Eye (tissue), 1 donor: ENCODE measurements around the gene AGTR2.
"Not testable (repeated sequence)": the region's sequence is repeated elsewhere in the genome, so short reads cannot be mapped to it uniquely, and the experiment has no call there.

Experiments
- DNase-seq: peaks from one replicate; pipeline ENCODE4 v3.0.0-alpha.2; 2015

The AGTR2 gene, protein sequence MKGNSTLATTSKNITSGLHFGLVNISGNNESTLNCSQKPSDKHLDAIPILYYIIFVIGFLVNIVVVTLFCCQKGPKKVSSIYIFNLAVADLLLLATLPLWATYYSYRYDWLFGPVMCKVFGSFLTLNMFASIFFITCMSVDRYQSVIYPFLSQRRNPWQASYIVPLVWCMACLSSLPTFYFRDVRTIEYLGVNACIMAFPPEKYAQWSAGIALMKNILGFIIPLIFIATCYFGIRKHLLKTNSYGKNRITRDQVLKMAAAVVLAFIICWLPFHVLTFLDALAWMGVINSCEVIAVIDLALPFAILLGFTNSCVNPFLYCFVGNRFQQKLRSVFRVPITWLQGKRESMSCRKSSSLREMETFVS

GRCh38 chrX:116170511-116170910, at the start of gene AGTR2:
Gene AGTR2, plus strand, starts transcription at chrX:116170744. Its CDS starts 1,537 bp downstream, at chrX:116172281.
- no peak for DNase-seq

DNA sequence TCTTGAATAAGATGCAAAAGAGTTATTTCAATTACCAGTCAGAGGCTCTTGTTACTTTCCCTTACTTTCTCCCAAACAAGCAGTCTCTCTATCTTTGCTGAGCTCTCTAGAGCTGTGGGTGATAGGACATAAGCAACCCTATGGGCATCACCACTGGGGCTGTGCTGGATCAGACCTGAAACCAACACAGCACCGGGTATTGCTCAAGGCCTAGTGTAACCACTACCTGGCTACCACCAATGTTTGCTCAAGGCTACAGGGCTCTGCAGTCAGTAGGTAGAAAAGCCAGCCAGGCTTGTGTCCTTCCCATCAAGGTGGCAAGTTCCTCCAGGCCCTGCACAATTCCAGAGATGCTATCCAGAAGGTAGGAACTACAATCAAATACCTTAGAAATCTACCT, 35.3 kb upstream of the AGTR2 start:
- DNase-seq, result no peak

- DNase-seq, result not testable (repeated sequence)
Measured at GRCh38 chrX:116141270-116141669, 29.3 kb upstream of the AGTR2 start.

GRCh38 chrX:116142976-116143375, 27.6 kb upstream of the AGTR2 start:
- no peak for DNase-seq

- DNase-seq, result peak; percentile 4
Measured at GRCh38 chrX:116172976-116173375, 2.4 kb downstream of the AGTR2 start.

DNA sequence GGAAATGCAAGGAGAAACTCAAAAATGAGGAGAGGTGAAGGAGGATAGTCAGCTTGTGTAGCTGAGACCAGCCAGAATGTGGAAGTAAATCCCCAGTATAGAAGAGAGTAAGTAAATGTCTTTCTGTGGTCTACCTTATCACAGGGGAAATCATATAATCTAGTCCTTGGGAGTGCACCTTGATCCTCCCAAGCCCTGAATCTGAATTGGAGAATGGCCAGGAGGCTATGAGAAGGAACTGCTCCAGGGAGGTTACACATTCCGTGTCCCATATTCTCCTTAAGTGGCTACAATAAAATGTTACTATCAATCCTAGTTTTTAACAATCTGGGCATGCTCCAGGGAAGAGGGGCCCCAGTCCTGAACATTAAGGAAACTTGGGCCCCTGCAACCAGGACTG, 10.8 kb downstream of the AGTR2 start:
- no peak for DNase-seq

DNA sequence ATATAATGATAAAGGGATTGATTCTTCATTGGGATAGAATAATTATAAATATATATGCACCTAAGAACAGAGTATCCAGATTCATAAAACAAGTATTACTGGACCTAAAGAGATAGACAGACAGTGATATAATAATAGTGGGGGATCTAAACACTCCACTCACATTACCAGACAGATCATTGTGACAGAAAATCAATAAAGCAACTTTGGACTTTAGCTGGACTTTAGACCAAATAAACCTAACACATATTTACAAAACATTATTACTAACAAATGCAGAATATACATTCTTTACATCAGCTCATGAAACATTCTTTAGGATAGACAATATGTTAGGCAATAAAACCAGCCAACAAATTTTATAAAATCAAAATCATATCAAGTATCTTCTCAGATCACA, 14.6 kb downstream of the AGTR2 start:
- DNase-seq, result no peak

DNA sequence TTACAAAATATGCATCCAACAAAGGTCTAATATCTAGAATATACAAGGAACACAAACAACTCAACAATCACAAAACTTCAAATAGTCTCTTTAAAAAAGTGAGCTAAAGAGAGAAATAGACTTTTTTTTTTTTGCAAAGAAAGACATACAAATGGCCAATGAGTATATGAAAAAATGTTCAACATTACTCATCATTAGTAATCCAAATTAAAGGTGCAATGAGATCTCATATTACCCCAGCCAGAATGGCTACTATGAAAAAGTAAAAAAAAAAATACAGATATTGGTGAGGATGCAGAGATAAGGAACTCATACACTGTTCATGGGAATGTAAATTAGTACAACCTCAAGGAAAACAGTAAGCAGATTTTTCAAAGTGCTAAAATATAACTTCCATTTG, 24.1 kb downstream of the AGTR2 start:
- no peak for DNase-seq

DNA sequence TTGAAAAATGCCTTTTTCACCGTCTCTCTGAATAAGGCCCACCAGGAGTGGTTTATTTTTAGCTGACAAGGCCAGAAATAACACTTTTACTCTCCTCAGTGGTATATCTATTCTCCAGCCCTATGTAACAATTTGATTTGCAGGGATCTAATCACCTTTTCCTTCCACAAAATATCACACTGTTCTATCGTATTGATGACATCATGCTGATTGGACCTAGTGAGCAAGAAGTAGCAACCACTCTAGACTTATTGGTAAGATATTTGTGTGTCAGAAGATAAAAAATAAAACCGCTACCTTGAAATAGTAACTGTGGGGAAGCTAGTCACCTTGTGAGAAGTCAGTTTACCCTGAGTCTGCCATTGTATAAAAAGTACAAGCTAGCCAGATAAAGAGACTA, 27.7 kb downstream of the AGTR2 start:
- DNase-seq, result no peak

DNA sequence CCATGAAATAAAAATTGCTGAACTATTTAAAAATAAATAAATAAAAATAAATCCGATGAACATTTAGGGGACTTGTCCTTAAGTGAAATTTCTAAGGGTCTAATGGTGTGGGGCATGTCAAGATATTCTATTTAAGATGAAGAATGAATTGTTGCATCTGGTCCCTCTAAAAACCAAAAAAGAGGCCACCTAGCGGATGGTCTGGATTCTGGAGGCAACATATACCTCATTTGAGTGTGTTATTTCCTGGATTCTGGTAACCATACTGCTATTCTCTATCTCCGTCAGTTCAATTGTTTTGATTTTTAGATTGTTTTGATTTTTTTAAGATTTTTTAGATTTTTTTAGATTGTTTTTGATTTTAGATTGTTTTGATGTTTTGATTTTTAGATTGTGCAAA, 28.3 kb downstream of the AGTR2 start:
- DNase-seq, result no peak

- peak; percentile 52 for DNase-seq
Measured at GRCh38 chrX:116204932-116205331, 34.4 kb downstream of the AGTR2 start.

DNA sequence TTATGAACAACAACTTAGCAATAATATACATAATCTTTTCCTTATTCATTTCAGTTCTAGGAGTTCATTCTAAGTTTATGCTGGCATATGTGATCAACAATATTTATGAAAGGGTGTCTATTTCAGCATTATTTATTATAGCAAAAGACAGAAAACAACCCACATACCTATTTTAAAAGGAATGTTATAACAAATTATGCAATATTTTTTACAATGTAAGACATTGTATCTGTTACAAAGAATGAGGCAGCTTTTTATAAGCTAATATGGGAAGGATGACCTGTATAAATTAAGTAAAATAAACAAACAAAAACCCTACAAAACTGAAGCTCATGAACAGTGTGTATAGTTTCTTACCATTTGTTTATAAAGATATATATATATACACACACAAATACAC, 42.7 kb downstream of the AGTR2 start:
- DNase-seq, result no peak

- DNase-seq, result not testable (repeated sequence)
Measured at GRCh38 chrX:116217080-116217479, 46.5 kb downstream of the AGTR2 start.
